Smooth muscle cell (in vitro differentiated cells): ENCODE data around the gene IFRD2. TPM values are rescaled to one million over a fixed set of nuclear protein-coding genes. Genes with fewer than 3 reads are reported as not detected.

ENCODE experiments used
- DNase-seq: peaks from one replicate; lab custom pipeline; 2025; ENCODE audit not compliant: unreplicated experiment; lab: John Stamatoyannopoulos, UW
- H2AFZ ChIP-seq: fragments of 200-600 bp; sonication (generic); 2 replicates; pipeline ENCODE4 v1.6.0; 2016; ENCODE audit warnings: antibody characterized with exemption, low read depth, mild to moderate bottlenecking
- H3F3A ChIP-seq: fragments of 200-600 bp; sonication (generic); 2 replicates; pipeline ENCODE4 v1.6.0; 2017; ENCODE audit warnings: antibody characterized with exemption, low read depth
- H3K27ac ChIP-seq: fragments of 200-600 bp; sonication (generic); 2 replicates; pipeline ENCODE4 v1.5.1; 2016; ENCODE audit warnings: low read depth, mild to moderate bottlenecking
- H3K27me3 ChIP-seq: fragments of 200-600 bp; sonication (generic); 2 replicates; pipeline ENCODE4 v1.6.1; 2016; ENCODE audit warnings: low read depth, mild to moderate bottlenecking
- H3K36me3 ChIP-seq: fragments of 200-600 bp; sonication (generic); 2 replicates; pipeline ENCODE4 v1.5.1; 2016; ENCODE audit warnings: low read depth
- H3K4me1 ChIP-seq: fragments of 200-600 bp; sonication (generic); 2 replicates; pipeline ENCODE4 v1.5.1; 2016; ENCODE audit warnings: low read depth
- H3K4me2 ChIP-seq: fragments of 200-600 bp; sonication (generic); 2 replicates; pipeline ENCODE4 v1.6.0; 2016; ENCODE audit warnings: mild to moderate bottlenecking
- H3K4me3 ChIP-seq: fragments of 200-600 bp; sonication (generic); 2 replicates; pipeline ENCODE4 v1.5.1; 2016; ENCODE audit warnings: mild to moderate bottlenecking
- H3K79me2 ChIP-seq: fragments of 200-600 bp; sonication (generic); 2 replicates; pipeline ENCODE4 v1.6.0; 2016; ENCODE audit warnings: low read depth, mild to moderate bottlenecking
- H3K9ac ChIP-seq: fragments of 200-600 bp; sonication (generic); 2 replicates; pipeline ENCODE4 v1.6.0; 2016; ENCODE audit warnings: low read depth
- H3K9me3 ChIP-seq: fragments of 200-600 bp; sonication (generic); replicated peaks from 2 replicates; pipeline ENCODE4 v1.5.1; 2016; ENCODE audit warnings: low read depth
- H4K20me1 ChIP-seq: fragments of 200-600 bp; sonication (generic); 2 replicates; pipeline ENCODE4 v1.6.0; 2016; ENCODE audit warnings: low read depth
- CTCF ChIP-seq: fragments of 200-600 bp; sonication (generic); IDR thresholded peaks from 2 replicates; pipeline ENCODE4 v1.5.1; 2017; ENCODE audit warnings: borderline replicate concordance, mild to moderate bottlenecking, antibody characterized with exemption; ENCODE audit not compliant: insufficient read depth, poor library complexity, severe bottlenecking
- WGBS: methylation state at CpG from one replicate; pipeline ENCODE4 v1.1.7; 2016; ENCODE audit warnings: low lambda C conversion rate; 5-methylcytosine and 5-hydroxymethylcytosine counted together
- polyA plus RNA-seq: library from polyadenylated mRNA; unstranded; fragments of >200 nt; fragmentation: Nextera tagmentation; extraction: Ambion mirVana; gene quantifications from 2 replicates; pipeline ENCODE4 v1.2.1, GENCODE V29; 2016
- total RNA-seq: library from RNA; depleted of rRNA; stranded (reverse); fragments of >200 nt; gene quantifications from 2 replicates; pipeline ENCODE4 v1.2.3, GENCODE V29; 2014

The IFRD2 gene
- total and polyA plus RNA-seq, 2 experiments from 2014 or later: 20.8 to 59.3 TPM

- Histone ChIP-seq H3K27me3 (peaks cover 27% of the 10 kb centered on the region), H4K20me1 (peaks cover 8% of the 10 kb centered on the region), H3K27ac (peak overlapping the region; percentile 67), H3K4me3 (no peak overlapping the region), H3K4me2 (peak overlapping the region; percentile 75), H3F3A (peaks cover 11% of the 10 kb centered on the region), H3K4me1 (peaks cover 34% of the 10 kb centered on the region), H2AFZ (no peak overlapping the region), H3K9ac (peak overlapping the region; percentile 51), H3K9me3 (no peaks in the 10 kb centered on the region), H3K36me3 (no peaks in the 10 kb centered on the region), H3K79me2 (no peaks in the 10 kb centered on the region)
- no peak for TF ChIP-seq CTCF
- 84% methylated on average over 18 of the region's 19 CpGs for WGBS
- DNase-seq: no peak
Observed at GRCh38 chr3:50270422-50271224, 21.6 kb downstream of the IFRD2 start.

GRCh38 chr3:50269977-50270413 is 22.2 kb downstream of the IFRD2 start:
- DNase-seq: no peak
- Histone ChIP-seq H4K20me1 (peaks cover 6% of the 10 kb centered on the region), H3K27ac (peak overlapping the region; percentile 67), H3K27me3 (peaks cover 20% of the 10 kb centered on the region), H3K4me3 (peak overlapping the region; percentile 27), H3K9me3 (no peaks in the 10 kb centered on the region), H3K79me2 (no peaks in the 10 kb centered on the region), H3K4me2 (peak overlapping the region; percentile 75), H3K9ac (no peak overlapping the region), H3K4me1 (peaks cover 41% of the 10 kb centered on the region), H3K36me3 (no peaks in the 10 kb centered on the region), H3F3A (peaks cover 15% of the 10 kb centered on the region), H2AFZ (no peak overlapping the region)
- no peak for TF ChIP-seq CTCF
- WGBS: 81% methylated on average over 8 of the region's 8 CpGs

- Histone ChIP-seq H3K27ac (peak overlapping the region; percentile 67), H4K20me1 (peaks cover under 1% of the 10 kb centered on the region), H3K27me3 (peaks cover 15% of the 10 kb centered on the region), H3K9ac (peak overlapping the region; percentile 48), H3K36me3 (no peaks in the 10 kb centered on the region), H2AFZ (no peak overlapping the region), H3K9me3 (no peaks in the 10 kb centered on the region), H3K79me2 (no peaks in the 10 kb centered on the region), H3K4me2 (peak overlapping the region; percentile 75), H3K4me3 (peak overlapping the region; percentile 27), H3F3A (peaks cover 15% of the 10 kb centered on the region), H3K4me1 (peaks cover 43% of the 10 kb centered on the region)
- no peak for TF ChIP-seq CTCF
- no peak for DNase-seq
- 86% methylated on average over 4 of the region's 4 CpGs for WGBS
Observed at GRCh38 chr3:50269460-50269859, 22.8 kb downstream of the IFRD2 start.
